ENCODE results near the gene CDHR2.

The CDHR2 gene

DNA sequence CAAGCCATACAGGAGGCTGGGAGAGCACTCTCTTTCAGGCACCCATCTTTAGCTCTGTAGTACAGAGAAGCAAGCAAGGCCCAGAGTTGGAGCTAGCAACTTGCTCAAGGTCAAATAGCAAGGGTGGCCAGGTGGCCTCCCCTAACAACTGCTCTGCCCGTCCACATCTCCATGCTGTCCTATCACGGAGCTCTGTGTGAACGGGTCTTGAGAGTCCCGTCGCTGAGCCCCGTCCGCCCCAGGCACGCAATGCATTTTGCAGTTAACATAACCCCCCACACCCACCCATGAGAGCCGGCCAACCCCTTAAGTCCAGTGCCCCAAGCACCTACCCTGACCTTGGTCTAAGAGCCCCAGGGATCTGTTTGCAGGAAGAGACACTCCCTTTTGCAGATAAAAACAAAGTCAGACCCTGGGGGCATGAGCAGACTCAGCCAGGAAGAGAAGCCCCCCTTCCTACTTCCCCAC, 13.4 kb upstream of the CDHR2 start:
- TF ChIP-seq CTCF (IDR thresholded peaks at IDR 0.05; ENCODE audit: borderline replicate concordance, control extremely low read depth, extremely low read depth, insufficient read depth, missing control alignments), result no peak
- DNase-seq (ENCODE audit: low spot score), result no peak

GRCh38 chr5:176536132-176536901, 12.8 kb upstream of the CDHR2 start:
- in situ Hi-C loops (cut with MboI; ENCODE audit: low sequenced_read_pairs, unreplicated experiment), result no loop called here
- no peak for TF ChIP-seq CTCF (IDR thresholded peaks at IDR 0.05; ENCODE audit: borderline replicate concordance, control extremely low read depth, extremely low read depth, insufficient read depth, missing control alignments)
- DNase-seq (ENCODE audit: low spot score), result peak; percentile 87

More for the DNA sequence above, 13.4 kb upstream of the CDHR2 start:
- in situ Hi-C loops (cut with MboI; ENCODE audit: low sequenced_read_pairs, unreplicated experiment), result no loop called here

DNA sequence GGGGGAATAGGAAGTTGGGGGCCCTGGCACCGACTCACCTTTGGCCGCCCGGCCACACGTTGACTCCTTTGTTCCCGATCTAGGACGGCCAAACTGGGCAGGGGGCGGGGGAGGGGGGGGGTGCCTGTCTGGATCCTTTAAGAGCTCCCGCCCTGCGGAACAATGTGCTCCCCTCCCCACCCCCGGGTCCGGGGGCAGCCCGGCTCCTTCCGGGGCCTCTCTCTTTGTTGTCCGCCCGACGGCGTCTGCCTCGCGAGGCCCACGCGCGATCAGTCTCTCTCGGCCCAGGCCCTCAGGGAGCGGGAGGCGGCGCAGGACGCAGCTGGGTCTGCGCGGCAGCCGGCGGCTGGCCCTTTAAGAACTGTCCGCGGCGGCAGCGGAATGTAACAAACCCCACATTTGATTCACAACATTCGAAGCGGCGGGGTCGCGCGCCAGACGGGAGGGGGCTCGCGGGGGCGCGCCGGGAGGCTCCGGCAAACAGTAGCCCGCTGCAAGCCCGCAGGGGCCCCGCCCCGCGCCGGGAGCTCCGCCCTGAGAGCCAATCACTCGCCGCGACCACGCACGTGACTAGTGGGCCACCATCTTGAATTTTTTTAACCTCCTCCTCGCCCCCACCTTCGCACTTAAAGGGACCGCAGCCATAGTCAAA, 12.1 kb upstream of the CDHR2 start, which contains the start of gene RNF44:
TSS of gene RNF44 (minus strand) at position 501 of the 652 bp plus-strand sequence. CDS start 4,930 bp downstream, outside the sequence.
- in situ Hi-C loops (cut with MboI; ENCODE audit: low sequenced_read_pairs, unreplicated experiment), result no loop called here
- TF ChIP-seq CTCF (IDR thresholded peaks at IDR 0.05; ENCODE audit: borderline replicate concordance, control extremely low read depth, extremely low read depth, insufficient read depth, missing control alignments), result no peak

GRCh38 chr5:176537554-176538229, 11.4 kb upstream of the CDHR2 start:
- in situ Hi-C loops (cut with MboI; ENCODE audit: low sequenced_read_pairs, unreplicated experiment), result no loop called here
- DNase-seq (ENCODE audit: low spot score), result peak; percentile 92
- no peak for TF ChIP-seq CTCF (IDR thresholded peaks at IDR 0.05; ENCODE audit: borderline replicate concordance, control extremely low read depth, extremely low read depth, insufficient read depth, missing control alignments)

More for the DNA sequence above, 12.1 kb upstream of the CDHR2 start, which contains the start of gene RNF44:
- peak; percentile 94 for DNase-seq (ENCODE audit: low spot score)

- no peak for TF ChIP-seq CTCF (IDR thresholded peaks at IDR 0.05; ENCODE audit: borderline replicate concordance, control extremely low read depth, extremely low read depth, insufficient read depth, missing control alignments)
- DNase-seq (ENCODE audit: low spot score), result no peak
- in situ Hi-C loops (cut with MboI; ENCODE audit: low sequenced_read_pairs, unreplicated experiment), result no loop called here
These were observed 10.7 kb upstream of the CDHR2 start for GRCh38 chr5:176538230-176538988.

GRCh38 chr5:176538989-176539384, 10.2 kb upstream of the CDHR2 start:
- no peak for TF ChIP-seq CTCF (IDR thresholded peaks at IDR 0.05; ENCODE audit: borderline replicate concordance, control extremely low read depth, extremely low read depth, insufficient read depth, missing control alignments)
- DNase-seq (ENCODE audit: low spot score), result no peak
- in situ Hi-C loops (cut with MboI; ENCODE audit: low sequenced_read_pairs, unreplicated experiment), result no loop called here

All from GM13976 (cell line).